H9 (cell line): ENCODE measurements around the gene IQCK. TPM values are rescaled to one million over a fixed set of nuclear protein-coding genes. Genes with fewer than 3 reads are reported as not detected.

Experiments used
- DNase-seq: peaks from one replicate; pipeline ENCODE4 v3.0.0-alpha.2; 2017
- H2AFZ ChIP-seq: one replicate; pipeline ENCODE4 v1.6.1; 2013; ENCODE audit warnings: mild to moderate bottlenecking, low read length, control low read depth, moderate library complexity
- H2AK5ac ChIP-seq: 2 replicates; pipeline ENCODE4 v1.6.1; 2013; ENCODE audit warnings: low read length, control low read depth, mixed read lengths; ENCODE audit not compliant: insufficient read length
- H2BK120ac ChIP-seq: one replicate; pipeline ENCODE4 v1.6.1; 2013; ENCODE audit warnings: low read depth, mild to moderate bottlenecking, low read length, control low read depth, inconsistent platforms; ENCODE audit not compliant: poor library complexity, severe bottlenecking
- H2BK12ac ChIP-seq: 2 replicates; pipeline ENCODE4 v1.6.1; 2013; ENCODE audit warnings: low read length, control low read depth, mixed read lengths, low read depth; ENCODE audit not compliant: insufficient read length
- H2BK15ac ChIP-seq: 2 replicates; pipeline ENCODE4 v1.6.1; 2013; ENCODE audit warnings: low read depth, low read length, control low read depth
- H2BK20ac ChIP-seq: one replicate; pipeline ENCODE4 v1.6.1; 2013; ENCODE audit warnings: low read depth, mild to moderate bottlenecking, low read length, control low read depth, inconsistent platforms; ENCODE audit not compliant: poor library complexity, severe bottlenecking
- H2BK5ac ChIP-seq: 2 replicates; pipeline ENCODE4 v1.6.1; 2013; ENCODE audit warnings: low read length, control low read depth, mixed read lengths; ENCODE audit not compliant: insufficient read length
- H3K14ac ChIP-seq: 2 replicates; pipeline ENCODE4 v1.6.1; 2013; ENCODE audit warnings: low read length, control low read depth; ENCODE audit not compliant: insufficient read depth
- H3K18ac ChIP-seq: 2 replicates; pipeline ENCODE4 v1.6.1; 2013; ENCODE audit warnings: low read depth, mild to moderate bottlenecking, mixed read lengths, low read length, control low read depth; ENCODE audit not compliant: insufficient read length
- H3K23ac ChIP-seq: 2 replicates; pipeline ENCODE4 v1.6.1; 2013; ENCODE audit warnings: low read length, control low read depth, mixed read lengths, low read depth; ENCODE audit not compliant: insufficient read length
- H3K23me2 ChIP-seq: 2 replicates; pipeline ENCODE4 v1.6.1; 2013; ENCODE audit warnings: low read depth, mild to moderate bottlenecking, mixed read lengths, low read length, control low read depth; ENCODE audit not compliant: insufficient read length, poor library complexity, severe bottlenecking
- H3K27ac ChIP-seq: 2 replicates; pipeline ENCODE4 v1.5.1; 2013; ENCODE audit warnings: low read length, control low read depth, mixed read lengths, low read depth; ENCODE audit not compliant: insufficient read length
- H3K27me3 ChIP-seq: 2 replicates; pipeline ENCODE4 v1.6.1; 2013; ENCODE audit warnings: low read length, control low read depth, inconsistent platforms; ENCODE audit not compliant: insufficient read depth
- H3K4ac ChIP-seq: 2 replicates; pipeline ENCODE4 v1.6.1; 2013; ENCODE audit warnings: low read depth, mild to moderate bottlenecking, control low read depth, inconsistent platforms, low read length, moderate library complexity
- H3K4me1 ChIP-seq: 2 replicates; pipeline ENCODE4 v1.6.1; 2013; ENCODE audit warnings: low read length, control low read depth, inconsistent platforms; ENCODE audit not compliant: insufficient read depth
- H3K4me2 ChIP-seq: 2 replicates; pipeline ENCODE4 v1.6.1; 2013; ENCODE audit warnings: low read length, control low read depth, mixed read lengths; ENCODE audit not compliant: insufficient read length, insufficient read depth
- H3K56ac ChIP-seq: 2 replicates; pipeline ENCODE4 v1.6.1; 2013; ENCODE audit warnings: low read depth, mild to moderate bottlenecking, mixed read lengths, low read length, control low read depth; ENCODE audit not compliant: insufficient read length
- H3K79me1 ChIP-seq: 2 replicates; pipeline ENCODE4 v1.6.1; 2013; ENCODE audit warnings: low read depth, mild to moderate bottlenecking, moderate library complexity, low read length, control low read depth, inconsistent platforms; ENCODE audit not compliant: insufficient read depth, poor library complexity, severe bottlenecking
- H3K79me2 ChIP-seq: 2 replicates; pipeline ENCODE4 v1.6.1; 2013; ENCODE audit warnings: low read length, control low read depth, inconsistent platforms; ENCODE audit not compliant: insufficient read depth
- H3K9ac ChIP-seq: 2 replicates; pipeline ENCODE4 v1.6.1; 2013; ENCODE audit warnings: low read length, control low read depth, mixed read lengths; ENCODE audit not compliant: insufficient read length; ENCODE audit errors: extremely low read depth
- H3K9me3 ChIP-seq: one replicate; pipeline ENCODE4 v1.6.1; 2013; ENCODE audit warnings: low read depth, low read length, inconsistent platforms; ENCODE audit not compliant: control insufficient read depth
- H3T11ph ChIP-seq: one replicate; pipeline ENCODE4 v1.6.1; 2013; ENCODE audit warnings: mild to moderate bottlenecking, low read length, control low read depth, inconsistent platforms
- H4K20me1 ChIP-seq: one replicate; pipeline ENCODE4 v1.6.1; 2013; ENCODE audit not compliant: control insufficient read depth, insufficient read length, insufficient read depth
- H4K5ac ChIP-seq: 2 replicates; pipeline ENCODE4 v1.6.1; 2013; ENCODE audit warnings: low read depth, mild to moderate bottlenecking, mixed read lengths, low read length, control low read depth; ENCODE audit not compliant: insufficient read length
- H4K8ac ChIP-seq: replicated peaks from 2 replicates; pipeline ENCODE4 v1.6.1; 2013; ENCODE audit warnings: low read length, control low read depth, mixed read lengths, low read depth; ENCODE audit not compliant: insufficient read length
- H4K91ac ChIP-seq: 2 replicates; pipeline ENCODE4 v1.6.1; 2013; ENCODE audit warnings: low read depth, mild to moderate bottlenecking, moderate library complexity, mixed read lengths, low read length, control low read depth; ENCODE audit not compliant: insufficient read length
- H3K27ac Mint-ChIP-seq, 3 experiments: 2 replicates in 2 of 3; 3 replicates in 1 of 3; pipeline ENCODE4 v1.8.0; 2020 to 2021; ENCODE audit warnings: mixed read lengths in 3 of 3, mild to moderate bottlenecking in 1 of 3, moderate library complexity in 1 of 3
- H3K27me3 Mint-ChIP-seq: 2 replicates; pipeline ENCODE4 v1.8.0; 2021; ENCODE audit warnings: low read depth, mild to moderate bottlenecking, moderate library complexity, mixed read lengths
- H3K36me3 Mint-ChIP-seq, 3 experiments: 2 replicates in 2 of 3; 3 replicates in 1 of 3; pipeline ENCODE4 v1.8.0; 2020 to 2021; ENCODE audit warnings: low read depth in 3 of 3, mixed read lengths in 3 of 3; ENCODE audit not compliant: insufficient read depth in 1 of 3
- H3K4me1 Mint-ChIP-seq, 2 experiments: 2 replicates each; pipeline ENCODE4 v1.8.0; 2020; ENCODE audit warnings: mixed read lengths in 2 of 2
- H3K4me3 Mint-ChIP-seq, 2 experiments: 2 replicates in 1 of 2; 3 replicates in 1 of 2; pipeline ENCODE4 v1.8.0; 2020 to 2021; ENCODE audit warnings: mild to moderate bottlenecking in 2 of 2, mixed read lengths in 2 of 2, moderate library complexity in 1 of 2
- H3K9me3 Mint-ChIP-seq, 2 experiments: 2 replicates in 1 of 2; 3 replicates in 1 of 2; pipeline ENCODE4 v1.8.0; 2020; ENCODE audit warnings: mild to moderate bottlenecking in 2 of 2, mixed read lengths in 2 of 2, moderate library complexity in 1 of 2
- CTCF ChIP-seq: fragments of 200-600 bp; sonication (generic); conservative IDR thresholded peaks from 3 replicates; pipeline ENCODE4 v1.8.0; 2021; ENCODE audit warnings: antibody characterized with exemption, mild to moderate bottlenecking
- whole genome bisulfite sequencing: extraction: QIAGEN DNeasy Blood & Tissue Kit; methylation state at CpG from one replicate; pipeline ENCODE4 v1.1.7; 2013; ENCODE audit warnings: missing lambda C conversion rate, low lambda C conversion rate, mixed read lengths; ENCODE audit not compliant: insufficient read length; ENCODE audit errors: extremely low coverage; 5-methylcytosine and 5-hydroxymethylcytosine counted together
- total RNA-seq: library from RNA; stranded (reverse); gene quantifications from 2 replicates; pipeline ENCODE4 v1.2.1, GENCODE V29; 2021

IQCK gene
- total RNA-seq, 1 experiment from 2014 or later, result 9.0 TPM

GRCh38 chr16:19896951-19897350 lies 178.9 kb downstream of the IQCK start:
- Histone ChIP-seq H4K8ac (no peak overlapping the region), H3K4me2 (no peak overlapping the region), H3K9me3 (no peaks in the 10 kb centered on the region), H3K4ac (no peak overlapping the region), H3K18ac (no peak overlapping the region), H3K23ac (no peak overlapping the region), H3K4me1 (no peaks in the 10 kb centered on the region), H2BK15ac (no peak overlapping the region), H3K23me2 (no peaks in the 10 kb centered on the region), H3K56ac (no peak overlapping the region), H3T11ph (no peak overlapping the region), H4K5ac (no peak overlapping the region), H2AK5ac (no peak overlapping the region), H2BK5ac (no peak overlapping the region), H4K91ac (no peak overlapping the region), H3K27ac (no peak overlapping the region), H3K9ac (no peak overlapping the region), H2BK20ac (no peak overlapping the region), H3K27me3 (no peaks in the 10 kb centered on the region), H3K79me2 (no peaks in the 10 kb centered on the region), H2BK12ac (no peak overlapping the region), H2BK120ac (no peak overlapping the region), H3K14ac (no peak overlapping the region), H4K20me1 (no peaks in the 10 kb centered on the region), H3K79me1 (no peaks in the 10 kb centered on the region), H2AFZ (no peak overlapping the region)
- H3K36me3 Mint-ChIP-seq, result peaks cover 0 to 2% (median 0%) of the 10 kb centered on the region in 3 experiments; a peak in 1 of 7 replicates
- H3K4me3 Mint-ChIP-seq, result no peak overlapping the region
- no CpG with 5 or more reads among the region's 5 CpGs for WGBS
- peaks cover 13 to 17% of the 10 kb centered on the region in 2 experiments for H3K4me1 Mint-ChIP-seq
- H3K27me3 Mint-ChIP-seq, result peaks cover 3% of the 10 kb centered on the region
- H3K27ac Mint-ChIP-seq, result no peak overlapping the region
- no peak for TF ChIP-seq CTCF
- DNase-seq, result no peak
- peaks cover 2 to 4% of the 10 kb centered on the region in 2 experiments; a peak in 4 of 5 replicates for H3K9me3 Mint-ChIP-seq
